OCI-LY7 (cell line): ENCODE data around the gene COQ8B. TPM values are rescaled to one million over a fixed set of nuclear protein-coding genes. Genes with fewer than 3 reads are reported as not detected.

Experiments
- BruUV-seq: library from RNA; stranded (reverse); fragments of 400-500 nt; replicated peaks from 2 replicates; lab custom pipeline; 2021; lab: Mats Ljungman, UMichigan
- CTCF ChIA-PET: fragments of 300-600 bp; sonication (Branson Sonifier 250); formaldehyde crosslinking; loops from one replicate; lab custom pipeline; 2022; ENCODE audit warnings: antibody characterized with exemption; ENCODE audit not compliant: unreplicated experiment; lab: Charles Lee
- POLR2A ChIA-PET: fragments of 300-600 bp; sonication (Branson Sonifier 250); formaldehyde crosslinking; loops from one replicate; lab custom pipeline; 2022; ENCODE audit warnings: antibody characterized with exemption; lab: Charles Lee
- DNase-seq: peaks from one replicate; pipeline ENCODE4 v3.0.0-alpha.2; 2015; ENCODE audit warnings: low spot score
- H2AFZ ChIP-seq: fragments of 200-600 bp; sonication (generic), shearing (Covaris generic); 2 replicates; pipeline ENCODE4 v1.6.1; 2014; ENCODE audit warnings: mild to moderate bottlenecking, antibody characterized with exemption, low read length, moderate library complexity
- H3K27ac ChIP-seq: fragments of 200-600 bp; sonication (generic); 2 replicates; pipeline ENCODE4 v1.5.1; 2014; ENCODE audit warnings: mixed run types, low read depth, mild to moderate bottlenecking, moderate library complexity, low read length, inconsistent platforms; ENCODE audit not compliant: poor library complexity, severe bottlenecking
- H3K36me3 ChIP-seq: fragments of 200-600 bp; sonication (generic); 2 replicates; pipeline ENCODE4 v1.6.1; 2014; ENCODE audit warnings: mild to moderate bottlenecking, antibody characterized with exemption, low read length, moderate library complexity, mixed read lengths; ENCODE audit not compliant: insufficient read depth
- H3K4me1 ChIP-seq: fragments of 200-600 bp; sonication (generic); 2 replicates; pipeline ENCODE4 v1.5.1; 2014; ENCODE audit warnings: mild to moderate bottlenecking, low read length; ENCODE audit not compliant: insufficient read depth, poor library complexity, severe bottlenecking
- H3K4me2 ChIP-seq: fragments of 200-600 bp; sonication (generic); 2 replicates; pipeline ENCODE4 v1.6.1; 2014; ENCODE audit warnings: mild to moderate bottlenecking, low read length
- H3K4me3 ChIP-seq: fragments of 200-600 bp; sonication (generic); 2 replicates; pipeline ENCODE4 v1.5.1; 2014; ENCODE audit warnings: mild to moderate bottlenecking, low read depth, low read length; ENCODE audit not compliant: poor library complexity, severe bottlenecking
- H3K79me2 ChIP-seq: fragments of 200-600 bp; sonication (generic); 2 replicates; pipeline ENCODE4 v1.6.1; 2016; ENCODE audit warnings: low read depth, mild to moderate bottlenecking, low read length, moderate library complexity, mixed read lengths; ENCODE audit not compliant: insufficient read depth
- H3K9me2 ChIP-seq: fragments of 200-600 bp; sonication (generic); 2 replicates; pipeline ENCODE4 v1.6.1; 2016; ENCODE audit warnings: mild to moderate bottlenecking, low read length, mixed read lengths; ENCODE audit not compliant: insufficient read depth
- H3K9me3 ChIP-seq: fragments of 200-600 bp; sonication (generic); 2 replicates; pipeline ENCODE4 v1.6.1; 2014; ENCODE audit warnings: mild to moderate bottlenecking, mixed run types, low read length, mixed read lengths
- H4K20me1 ChIP-seq: fragments of 200-600 bp; sonication (generic); 2 replicates; pipeline ENCODE4 v1.6.1; 2014; ENCODE audit warnings: mild to moderate bottlenecking, antibody characterized with exemption, low read length, moderate library complexity, mixed read lengths; ENCODE audit not compliant: insufficient read depth
- EZH2phosphoT487 ChIP-seq: fragments of 200-600 bp; sonication (generic); IDR thresholded peaks from 2 replicates; pipeline ENCODE4 v1.6.1; 2018; ENCODE audit warnings: low read depth, borderline replicate concordance, mild to moderate bottlenecking, mixed run types, antibody characterized with exemption, low read length, moderate library complexity, mixed read lengths
- intact Hi-C: fragments of 100-400 bp; cut with micrococcal nuclease; formaldehyde crosslinking; loops from one replicate; pipeline ENCODE4 v1.10.0; 2022; ENCODE audit not compliant: unreplicated experiment
- total RNA-seq, 2 experiments: library from RNA; depleted of rRNA in 1 of 2; stranded (reverse); fragments of >200 nt in 1 of 2; shearing (Covaris generic) in 1 of 2; gene quantifications; 2 replicates each; pipeline ENCODE4 v1.2.3, GENCODE V29; 2014 to 2022
- TF ChIP-seq, protein P1 (sequence below): fragments of 200-600 bp; sonication (generic); conservative IDR thresholded peaks from 2 replicates; pipeline ENCODE4 v1.5.1; 2014; ENCODE audit warnings: mild to moderate bottlenecking, antibody characterized with exemption, low read length, moderate library complexity, mixed read lengths

Gene COQ8B
- total RNA-seq, 2 experiments from 2014 or later, result 34.6 to 34.9 TPM

DNA sequence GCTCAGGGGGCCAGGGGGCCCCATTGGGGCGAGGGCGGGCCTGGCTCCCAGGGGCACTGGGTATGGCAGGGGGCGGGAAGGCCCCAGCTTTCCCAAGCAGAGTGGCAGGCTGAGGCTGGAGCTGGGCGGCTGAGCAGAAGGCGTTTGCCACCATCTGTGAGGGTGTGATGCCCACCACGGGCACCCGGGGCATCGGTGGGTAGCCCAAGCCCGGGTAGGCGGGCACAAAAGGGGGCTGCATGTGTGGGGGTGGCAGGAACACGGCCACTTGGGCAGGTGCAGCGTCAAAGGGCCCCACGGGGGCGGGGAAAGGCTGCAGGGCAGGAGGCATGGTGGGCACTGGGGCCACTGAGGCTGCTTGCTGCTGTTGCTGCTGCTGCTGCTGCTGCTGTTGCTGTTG is 49.1 kb downstream of the COQ8B start:
- CTCF ChIA-PET, result no interaction called here
- 0 out of 2 replicates have a peak, but pooled peaks cover 10% of the 10 kb centered on the region for H3K36me3 ChIP-seq
- intact Hi-C loops, result no loop called here

GRCh38 chr19:40666803-40667438 is 49.8 kb downstream of the COQ8B start:
- intact Hi-C loops, result no loop called here
- H2AFZ ChIP-seq, result no peak overlapping the region
- ChIA-PET POLR2A (no interaction called here), CTCF (no interaction called here)
- BruUV-seq, result no TSS peak
- H3K27ac ChIP-seq, result no peak overlapping the region
- no peaks in the 10 kb centered on the region for H3K79me2 ChIP-seq
- no peak overlapping the region for H3K4me2 ChIP-seq
- peaks cover 8% of the 10 kb centered on the region for H3K4me1 ChIP-seq
- H3K4me3 ChIP-seq, result no peak overlapping the region
- H4K20me1 ChIP-seq, result no peaks in the 10 kb centered on the region
- H3K9me3 ChIP-seq, result no peaks in the 10 kb centered on the region
- H3K36me3 ChIP-seq, result 0 out of 2 replicates have a peak, but pooled peaks cover 6% of the 10 kb centered on the region
- no peaks in the 10 kb centered on the region for H3K9me2 ChIP-seq
- TF ChIP-seq, protein P1, sequence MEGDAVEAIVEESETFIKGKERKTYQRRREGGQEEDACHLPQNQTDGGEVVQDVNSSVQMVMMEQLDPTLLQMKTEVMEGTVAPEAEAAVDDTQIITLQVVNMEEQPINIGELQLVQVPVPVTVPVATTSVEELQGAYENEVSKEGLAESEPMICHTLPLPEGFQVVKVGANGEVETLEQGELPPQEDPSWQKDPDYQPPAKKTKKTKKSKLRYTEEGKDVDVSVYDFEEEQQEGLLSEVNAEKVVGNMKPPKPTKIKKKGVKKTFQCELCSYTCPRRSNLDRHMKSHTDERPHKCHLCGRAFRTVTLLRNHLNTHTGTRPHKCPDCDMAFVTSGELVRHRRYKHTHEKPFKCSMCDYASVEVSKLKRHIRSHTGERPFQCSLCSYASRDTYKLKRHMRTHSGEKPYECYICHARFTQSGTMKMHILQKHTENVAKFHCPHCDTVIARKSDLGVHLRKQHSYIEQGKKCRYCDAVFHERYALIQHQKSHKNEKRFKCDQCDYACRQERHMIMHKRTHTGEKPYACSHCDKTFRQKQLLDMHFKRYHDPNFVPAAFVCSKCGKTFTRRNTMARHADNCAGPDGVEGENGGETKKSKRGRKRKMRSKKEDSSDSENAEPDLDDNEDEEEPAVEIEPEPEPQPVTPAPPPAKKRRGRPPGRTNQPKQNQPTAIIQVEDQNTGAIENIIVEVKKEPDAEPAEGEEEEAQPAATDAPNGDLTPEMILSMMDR, result no peak
- TF ChIP-seq EZH2phosphoT487, result no peak
- no peak for DNase-seq

More for the DNA sequence above, 49.1 kb downstream of the COQ8B start:
- Histone ChIP-seq H3K4me1 (peaks cover 8% of the 10 kb centered on the region), H3K9me3 (no peaks in the 10 kb centered on the region), H3K27ac (no peak overlapping the region), H3K9me2 (no peaks in the 10 kb centered on the region), H3K4me3 (no peak overlapping the region), H2AFZ (no peak overlapping the region), H3K4me2 (no peak overlapping the region), H4K20me1 (no peaks in the 10 kb centered on the region), H3K79me2 (no peaks in the 10 kb centered on the region)
- TF ChIP-seq, protein P1, result no peak
- no peak for TF ChIP-seq EZH2phosphoT487
- POLR2A ChIA-PET, result no interaction called here
- BruUV-seq, result no TSS peak
- DNase-seq, result no peak
